ENCODE data around the gene AIFM2. TPM values are rescaled to one million over a fixed set of nuclear protein-coding genes. Genes with fewer than 3 reads are reported as not detected.
"Not testable (repeated sequence)": the region's sequence is repeated elsewhere in the genome, so short reads cannot be mapped to it uniquely, and the experiment has no call there.

Gene AIFM2
- total RNA-seq, 1 donor from 2014 or later, result 19.4 TPM

GRCh38 chr10:70097459-70097858 lies 35.2 kb downstream of the AIFM2 start:
- intact Hi-C loops (cut with DNase I), result no loop called here
- DNase-seq (ENCODE audit: low spot score), result no peak

DNA sequence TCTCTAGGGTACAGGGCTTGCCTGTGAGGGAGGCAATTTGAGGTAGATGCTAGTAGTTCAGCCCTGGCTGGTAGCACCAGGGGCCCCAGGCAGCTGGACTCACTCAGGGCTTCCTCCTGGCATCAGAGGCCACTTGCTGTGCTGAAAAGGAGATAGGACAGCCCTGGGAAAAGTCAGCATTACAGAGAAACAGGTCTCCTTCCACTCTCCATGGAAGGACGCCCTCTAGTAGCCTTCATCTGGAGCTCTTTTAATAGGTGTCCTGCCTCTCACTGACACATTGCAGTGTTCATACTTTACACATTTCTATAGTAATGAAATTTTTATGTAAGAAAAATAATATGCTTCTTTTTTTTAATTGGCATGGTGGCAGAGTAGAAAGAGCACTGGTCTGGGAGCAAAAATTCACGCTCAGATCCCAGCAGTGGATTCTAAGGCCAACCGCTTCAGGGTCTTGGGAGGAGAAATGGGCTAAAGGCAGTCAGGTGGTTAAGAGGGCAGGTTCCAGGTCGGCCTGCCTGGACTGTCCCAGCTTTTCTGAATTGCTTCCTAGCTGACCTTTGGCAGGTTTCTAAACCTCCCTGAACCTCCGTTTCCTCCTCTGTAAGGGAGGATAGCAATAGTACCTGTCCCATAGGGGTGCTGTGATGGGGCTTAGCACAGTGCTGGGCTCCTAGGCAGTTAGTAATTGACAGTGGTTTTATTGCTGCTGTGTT lies 35.8 kb downstream of the AIFM2 start:
- peak; percentile 15 for DNase-seq (ENCODE audit: low spot score)
- intact Hi-C loops (cut with DNase I), result no loop called here

- DNase-seq (ENCODE audit: low spot score), result no peak
- intact Hi-C loops (cut with DNase I), result no loop called here
These were observed 36.5 kb downstream of the AIFM2 start for GRCh38 chr10:70096016-70096704.

DNA sequence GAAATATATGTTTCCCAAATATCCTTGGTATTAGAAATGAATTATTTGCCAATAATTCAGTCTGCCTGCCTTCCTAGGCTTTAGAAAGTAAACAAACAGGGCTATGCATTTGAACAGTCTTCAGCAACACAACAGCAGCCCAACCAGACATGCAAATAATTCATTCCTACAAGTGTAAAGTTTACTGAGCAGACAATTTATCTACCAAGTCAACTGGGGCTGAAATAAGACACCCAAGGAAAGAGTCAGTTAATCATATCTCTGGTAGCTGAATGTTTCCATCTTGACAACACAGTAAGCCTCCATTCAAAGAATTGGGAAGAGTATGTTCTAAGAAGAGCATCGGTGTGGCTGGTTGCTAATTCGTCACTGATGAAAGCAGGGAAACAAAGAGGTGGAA lies 38.4 kb downstream of the AIFM2 start:
- no peak for DNase-seq (ENCODE audit: low spot score)
- intact Hi-C loops (cut with DNase I), result no loop called here

DNA sequence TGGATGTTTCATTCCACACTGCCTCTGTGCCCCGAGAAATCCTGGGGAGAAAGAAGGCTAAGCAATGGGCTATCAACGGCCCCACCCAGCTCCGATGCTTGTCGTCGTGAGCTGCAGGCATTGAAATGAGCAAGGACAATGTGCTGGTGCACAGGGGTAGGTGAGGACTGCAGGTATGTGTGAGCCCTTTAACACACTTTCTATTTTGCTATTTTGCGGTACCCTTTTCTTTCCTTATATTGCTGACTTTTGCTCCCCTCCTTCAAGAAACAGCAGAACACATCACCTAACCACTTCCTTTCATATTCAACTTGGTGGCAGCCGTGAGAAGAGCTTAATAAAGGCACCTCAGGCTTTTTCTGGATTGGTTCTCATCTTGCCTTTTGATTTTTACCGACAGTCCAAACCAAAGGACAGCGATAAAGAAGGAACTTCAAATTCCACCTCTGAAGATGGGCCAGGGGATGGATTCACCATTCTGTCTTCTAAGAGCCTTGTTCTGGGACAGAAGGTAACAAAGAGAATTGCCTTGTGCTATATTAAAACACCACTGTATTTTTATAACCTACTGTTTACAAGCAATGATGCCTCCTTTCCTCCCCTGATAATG lies 39.2 kb downstream of the AIFM2 start:
- intact Hi-C loops (cut with DNase I), result no loop called here
- no peak for DNase-seq (ENCODE audit: low spot score)

DNA sequence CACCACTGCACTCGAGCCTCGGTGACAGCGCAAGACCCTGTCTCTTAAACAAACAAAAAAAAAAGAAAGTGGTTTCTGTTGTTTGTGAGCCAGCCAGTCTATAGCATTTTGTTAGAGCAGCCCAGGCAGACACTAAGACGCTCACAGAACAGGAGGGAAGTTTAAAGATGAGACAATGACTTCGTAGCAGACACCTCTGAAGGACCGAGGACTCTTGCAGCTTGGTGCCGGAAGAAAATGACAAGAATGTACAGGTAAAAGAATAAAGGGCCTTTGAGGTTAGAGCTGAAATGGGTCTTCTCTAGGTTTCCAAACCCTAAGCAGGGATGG lies 40.3 kb downstream of the AIFM2 start:
- no peak for DNase-seq (ENCODE audit: low spot score)
- intact Hi-C loops (cut with DNase I), result no loop called here

- DNase-seq (ENCODE audit: low spot score), result no peak
- intact Hi-C loops (cut with DNase I), result no loop called here
These were observed 41.7 kb downstream of the AIFM2 start for GRCh38 chr10:70090951-70091350.

DNA sequence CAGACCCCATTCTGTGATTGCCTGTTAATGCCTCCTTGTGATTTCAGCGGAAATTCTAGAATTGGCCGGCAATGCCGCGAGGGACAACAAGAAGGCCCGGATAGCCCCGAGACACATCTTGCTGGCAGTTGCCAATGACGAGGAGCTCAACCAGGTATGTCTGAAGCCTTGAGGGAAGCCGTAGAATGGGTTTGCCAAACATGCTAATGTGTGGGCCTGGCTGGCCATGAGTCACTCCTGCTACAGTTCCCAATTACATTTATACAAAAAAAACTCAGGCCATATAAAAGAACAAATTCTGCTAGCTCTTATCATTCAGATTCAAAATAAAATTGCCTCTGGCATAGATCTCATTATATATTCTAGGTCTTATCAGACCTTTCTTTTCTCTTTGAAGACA lies 42.6 kb downstream of the AIFM2 start:
- DNase-seq (ENCODE audit: low spot score), result no peak
- intact Hi-C loops (cut with DNase I), result no loop called here

DNA sequence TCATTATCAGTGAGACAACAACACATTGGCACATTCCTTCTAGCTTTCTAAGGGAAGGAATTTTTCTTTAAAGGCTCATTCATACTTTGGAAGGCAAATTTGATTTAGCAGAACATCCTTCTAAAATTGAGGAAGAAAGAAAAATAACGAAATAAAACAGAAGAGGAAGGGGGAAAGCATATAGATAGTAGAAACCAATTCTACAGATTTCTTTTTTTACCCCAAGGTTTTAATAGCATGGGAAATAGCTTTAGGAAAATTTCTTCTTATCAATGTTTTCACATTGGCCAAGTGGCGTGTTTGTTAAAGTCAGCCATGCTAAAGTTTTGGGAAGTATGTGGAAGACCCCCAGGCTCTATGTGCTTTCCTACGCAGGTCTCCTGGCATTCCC lies 44.3 kb downstream of the AIFM2 start:
- intact Hi-C loops (cut with DNase I), result no loop called here
- DNase-seq (ENCODE audit: low spot score), result no peak

GRCh38 chr10:70087616-70088307 lies 44.9 kb downstream of the AIFM2 start:
- intact Hi-C loops (cut with DNase I), result no loop called here
- no peak for DNase-seq (ENCODE audit: low spot score)

- intact Hi-C loops (cut with DNase I), result no loop called here
- no peak for DNase-seq (ENCODE audit: low spot score)
These were observed 46.5 kb downstream of the AIFM2 start for GRCh38 chr10:70085975-70086613.

- no peak for DNase-seq (ENCODE audit: low spot score)
- intact Hi-C loops (cut with DNase I), result no loop called here
These were observed 48.4 kb downstream of the AIFM2 start for GRCh38 chr10:70084189-70084588.

- intact Hi-C loops (cut with DNase I); DNase-seq (ENCODE audit: low spot score): not testable (repeated sequence)
These were observed 51.8 kb downstream of the AIFM2 start for GRCh38 chr10:70080789-70081188.

DNA sequence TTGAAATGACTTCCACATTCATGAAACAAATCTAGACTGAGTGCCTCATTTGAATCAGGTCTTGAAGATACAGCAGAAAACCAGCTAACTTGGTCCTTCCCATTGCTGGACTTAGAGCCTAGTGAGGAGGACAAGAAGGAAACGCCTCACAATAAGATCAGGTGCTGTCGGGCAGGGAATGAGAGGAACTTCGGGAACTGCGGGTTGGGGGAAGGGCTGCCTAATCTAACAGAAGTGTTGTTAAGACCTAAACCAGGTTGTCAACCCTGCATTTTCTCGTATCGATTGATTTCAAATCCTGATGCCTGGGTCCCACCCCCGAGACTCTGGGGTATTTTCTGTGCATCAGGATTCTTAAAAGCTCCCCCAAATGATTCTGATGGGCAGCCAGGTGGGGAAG lies 53.7 kb downstream of the AIFM2 start:
- DNase-seq (ENCODE audit: low spot score), result no peak
- intact Hi-C loops (cut with DNase I), result no loop called here

- intact Hi-C loops (cut with DNase I), result no loop called here
- no peak for DNase-seq (ENCODE audit: low spot score)
These were observed 54.3 kb downstream of the AIFM2 start for GRCh38 chr10:70078329-70078728.

DNA sequence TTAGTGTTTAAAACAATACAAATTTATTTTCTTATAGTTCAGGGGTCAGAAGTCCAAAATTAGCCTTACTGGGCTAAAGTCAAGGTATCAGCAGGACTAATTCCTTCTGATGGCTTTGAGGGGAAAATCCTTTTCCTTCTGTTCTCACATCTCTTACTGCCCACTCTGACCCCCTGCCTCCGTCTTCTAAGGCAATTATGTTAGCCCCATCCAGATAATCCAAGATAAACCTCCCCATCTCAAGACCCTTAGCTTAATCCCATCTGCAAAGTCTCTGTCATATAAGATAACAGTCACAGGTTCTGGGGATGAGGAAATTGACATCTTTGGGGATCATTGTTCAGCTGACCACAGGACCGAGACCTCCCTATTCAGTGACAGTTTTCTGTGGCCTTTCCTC lies 57.7 kb downstream of the AIFM2 start:
- intact Hi-C loops (cut with DNase I), result no loop called here

GRCh38 chr10:70074165-70074564 lies 58.5 kb downstream of the AIFM2 start:
- DNase-seq (ENCODE audit: low spot score), result no peak
- intact Hi-C loops (cut with DNase I), result no loop called here

More for the DNA sequence above, 57.7 kb downstream of the AIFM2 start:
- no peak for DNase-seq (ENCODE audit: low spot score)

GRCh38 chr10:70070834-70071233 lies 61.8 kb downstream of the AIFM2 start:
- intact Hi-C loops (cut with DNase I), result no loop called here
- no peak for DNase-seq (ENCODE audit: low spot score)

GRCh38 chr10:70069346-70069745 lies 63.3 kb downstream of the AIFM2 start:
- DNase-seq (ENCODE audit: low spot score), result no peak
- intact Hi-C loops (cut with DNase I), result no loop called here

- intact Hi-C loops (cut with DNase I), result no loop called here
- DNase-seq (ENCODE audit: low spot score), result no peak
These were observed 63.7 kb downstream of the AIFM2 start for GRCh38 chr10:70068925-70069324.
